ENCODE measurements around the gene FLNC.

Gene FLNC

DNA sequence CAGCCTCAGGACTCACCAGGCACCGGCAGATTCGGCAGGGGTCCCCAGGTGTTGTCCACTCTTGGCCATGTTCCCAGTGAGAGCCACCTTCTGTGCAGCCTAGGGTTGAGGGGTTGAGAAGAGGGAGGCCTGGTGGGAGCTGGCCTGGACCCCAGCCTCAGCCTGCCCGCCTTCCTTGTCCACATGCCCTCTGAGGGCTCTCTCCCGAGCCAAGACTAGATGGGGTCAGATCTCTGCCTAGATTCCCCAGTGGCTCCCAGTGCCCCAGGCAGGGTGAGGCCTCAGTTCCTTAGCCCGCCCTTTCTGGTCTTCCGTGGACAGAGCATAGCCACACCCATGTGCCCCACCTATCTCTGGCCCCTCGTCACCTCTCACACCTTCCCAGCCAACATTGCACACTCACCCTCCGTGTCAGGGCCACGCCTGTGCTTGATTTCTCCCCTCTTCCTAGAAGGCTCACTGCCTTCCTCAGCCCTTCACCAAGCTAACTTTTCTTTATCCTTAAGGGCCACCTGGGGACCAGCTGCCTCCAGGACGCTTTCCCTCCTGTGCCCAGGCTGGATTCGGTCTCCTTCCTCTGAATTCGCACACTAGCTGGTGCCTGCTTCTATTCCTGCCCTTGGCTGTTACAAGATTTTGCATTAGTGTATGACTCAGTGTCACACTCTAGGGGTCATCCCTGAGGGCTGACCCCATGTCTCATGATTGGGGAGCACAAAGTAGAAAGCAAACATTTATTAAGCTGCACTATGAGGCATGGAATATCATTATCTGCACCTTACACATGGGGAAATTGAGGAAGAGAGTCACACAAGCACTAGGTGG lies 72.8 kb downstream of the FLNC start:
- Histone ChIP-seq H3F3A (ENCODE audit: control insufficient read depth, insufficient read depth) (no peaks in the 10 kb centered on the region), H3K9me3 (ENCODE audit: control insufficient read depth, insufficient read depth, low read length) (0 out of 2 replicates have a peak, but pooled peaks cover 5% of the 10 kb centered on the region), H3K4me2 (ENCODE audit: low read length) (no peak overlapping the region), H3K4me3 (ENCODE audit: low read length) (no peak overlapping the region), H3K4me1 (ENCODE audit: control insufficient read depth, low read length) (peaks cover 3% of the 10 kb centered on the region), H3K27ac (ENCODE audit: low read depth, low read length) (no peak overlapping the region), H3K79me2 (ENCODE audit: control insufficient read depth, low read length) (no peaks in the 10 kb centered on the region), H3K36me3 (ENCODE audit: control insufficient read depth, low read length) (no peaks in the 10 kb centered on the region), H3K9me2 (replicated peaks; ENCODE audit: control insufficient read depth, low read length) (no peaks in the 10 kb centered on the region), H4K20me1 (ENCODE audit: control insufficient read depth, insufficient read depth, low read depth, low read length) (no peaks in the 10 kb centered on the region), H3K27me3 (ENCODE audit: control insufficient read depth, low read length) (0 out of 2 replicates have a peak, but pooled peaks cover 6% of the 10 kb centered on the region)
- TF ChIP-seq CTCF (IDR thresholded peaks at IDR 0.05; ENCODE audit: low read depth, low read length, poor library complexity, severe bottlenecking) (no peak), EZH2phosphoT487 (IDR thresholded peaks at IDR 0.05; ENCODE audit: borderline replicate concordance, low read length) (no peak)

DNA sequence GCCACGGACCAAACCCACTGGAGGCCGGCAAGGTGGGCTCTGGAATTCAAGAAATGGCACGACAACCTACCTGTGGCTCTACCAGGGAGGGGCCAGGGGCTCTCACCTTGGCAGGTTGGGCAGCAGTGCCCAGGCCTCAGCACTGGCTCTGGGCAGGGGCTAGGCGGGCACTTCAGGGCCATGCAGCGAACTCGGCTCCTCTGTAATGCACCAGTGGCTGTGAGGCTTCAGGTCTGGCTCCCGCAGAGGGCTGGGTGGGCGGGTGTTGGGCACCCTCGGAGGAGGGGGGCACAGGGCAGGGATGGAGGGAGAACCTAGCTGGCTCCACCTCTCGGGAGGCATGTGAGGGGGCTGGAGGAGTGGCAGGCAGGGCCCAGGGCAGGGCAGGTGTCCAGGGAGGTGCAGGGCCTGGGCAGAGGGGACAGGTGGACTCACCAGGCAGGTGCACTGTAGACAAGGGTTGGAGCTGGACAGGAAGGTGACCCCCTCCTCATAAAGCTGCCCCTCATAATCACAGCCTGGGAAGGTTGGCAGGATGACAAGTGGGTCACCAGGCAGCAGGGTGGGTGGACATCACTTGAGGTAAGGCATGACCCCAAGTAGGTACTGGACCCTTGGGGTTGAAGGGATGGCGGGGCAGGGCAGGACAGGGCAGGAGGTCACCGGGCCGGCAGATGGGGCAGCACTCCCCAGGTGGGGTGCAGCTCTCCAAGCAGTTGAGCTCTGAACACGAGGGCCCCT lies 73.6 kb downstream of the FLNC start:
- Histone ChIP-seq H3K4me2 (ENCODE audit: low read length) (peak overlapping the region; percentile 44; the same call in 1 of the 2 replicates), H3K4me1 (ENCODE audit: control insufficient read depth, low read length) (peaks cover 3% of the 10 kb centered on the region), H4K20me1 (ENCODE audit: control insufficient read depth, insufficient read depth, low read depth, low read length) (no peaks in the 10 kb centered on the region), H3K4me3 (ENCODE audit: low read length) (no peak overlapping the region), H3K79me2 (ENCODE audit: control insufficient read depth, low read length) (no peaks in the 10 kb centered on the region), H3K9me2 (replicated peaks; ENCODE audit: control insufficient read depth, low read length) (no peaks in the 10 kb centered on the region), H3K36me3 (ENCODE audit: control insufficient read depth, low read length) (no peaks in the 10 kb centered on the region), H3K9me3 (ENCODE audit: control insufficient read depth, insufficient read depth, low read length) (0 out of 2 replicates have a peak, but pooled peaks cover 5% of the 10 kb centered on the region), H3F3A (ENCODE audit: control insufficient read depth, insufficient read depth) (no peaks in the 10 kb centered on the region), H3K27ac (ENCODE audit: low read depth, low read length) (no peak overlapping the region), H3K27me3 (ENCODE audit: control insufficient read depth, low read length) (peaks cover 7% of the 10 kb centered on the region; the same call in 1 of the 2 replicates)
- TF ChIP-seq CTCF (IDR thresholded peaks at IDR 0.05; ENCODE audit: low read depth, low read length, poor library complexity, severe bottlenecking): no peak
- no peak for TF ChIP-seq EZH2phosphoT487 (IDR thresholded peaks at IDR 0.05; ENCODE audit: borderline replicate concordance, low read length)

GRCh38 chr7:128904381-128905197 lies 74.4 kb downstream of the FLNC start:
- no peaks in the 10 kb centered on the region for H3F3A ChIP-seq (ENCODE audit: control insufficient read depth, insufficient read depth)
- no peak overlapping the region for H3K27ac ChIP-seq (ENCODE audit: low read depth, low read length)
- H3K36me3 ChIP-seq (ENCODE audit: control insufficient read depth, low read length): no peaks in the 10 kb centered on the region
- no peaks in the 10 kb centered on the region for H3K9me2 ChIP-seq (replicated peaks; ENCODE audit: control insufficient read depth, low read length)
- H3K79me2 ChIP-seq (ENCODE audit: control insufficient read depth, low read length): no peaks in the 10 kb centered on the region
- no peaks in the 10 kb centered on the region for H4K20me1 ChIP-seq (ENCODE audit: control insufficient read depth, insufficient read depth, low read depth, low read length)
- peaks cover 3% of the 10 kb centered on the region for H3K4me1 ChIP-seq (ENCODE audit: control insufficient read depth, low read length)
- peak overlapping the region; percentile 24; the same call in 1 of the 2 replicates for H3K4me3 ChIP-seq (ENCODE audit: low read length)
- H3K4me2 ChIP-seq (ENCODE audit: low read length): peak overlapping the region; percentile 44
- peak; percentile 91 for TF ChIP-seq CTCF (IDR thresholded peaks at IDR 0.05; ENCODE audit: low read depth, low read length, poor library complexity, severe bottlenecking)
- TF ChIP-seq EZH2phosphoT487 (IDR thresholded peaks at IDR 0.05; ENCODE audit: borderline replicate concordance, low read length): no peak
- 0 out of 2 replicates have a peak, but pooled peaks cover 1% of the 10 kb centered on the region for H3K9me3 ChIP-seq (ENCODE audit: control insufficient read depth, insufficient read depth, low read length)
- peaks cover 15% of the 10 kb centered on the region; the same call in 1 of the 2 replicates for H3K27me3 ChIP-seq (ENCODE audit: control insufficient read depth, low read length)

All from DOHH2 (cell line).